Skeletal muscle satellite cell (primary cell): ENCODE data around the gene GJB3.
"Not testable (repeated sequence)": the region's sequence is repeated elsewhere in the genome, so short reads cannot be mapped to it uniquely, and the experiment has no call there.

ENCODE experiments used
- H3K27me3 ChIP-seq: 2 replicates; pipeline ENCODE4 v1.7.0; 2013; ENCODE audit warnings: low read length; ENCODE audit not compliant: control insufficient read depth, insufficient read depth
- H3K36me3 ChIP-seq: 2 replicates; pipeline ENCODE4 v1.7.0; 2013; ENCODE audit warnings: mild to moderate bottlenecking, control low read depth, low read length; ENCODE audit not compliant: insufficient read depth
- H3K4me1 ChIP-seq: 2 replicates; pipeline ENCODE4 v1.7.0; 2013; ENCODE audit warnings: low read length; ENCODE audit not compliant: control insufficient read depth, insufficient read depth
- H3K4me2 ChIP-seq: 2 replicates; pipeline ENCODE4 v1.7.0; 2013; ENCODE audit warnings: mild to moderate bottlenecking, low read length
- H3K4me3 ChIP-seq: 2 replicates; pipeline ENCODE4 v1.7.0; 2013; ENCODE audit warnings: low read length
- H3K9ac ChIP-seq: 2 replicates; pipeline ENCODE4 v1.7.0; 2013; ENCODE audit warnings: mild to moderate bottlenecking, low read depth, low read length, moderate library complexity
- H3K9me3 ChIP-seq: replicated peaks from 2 replicates; pipeline ENCODE4 v1.7.0; 2013; ENCODE audit warnings: mild to moderate bottlenecking, control low read depth, low read length

GJB3 gene

GRCh38 chr1:34810781-34811180 is 29.8 kb downstream of the GJB3 start:
- not testable (repeated sequence) for H3K4me3 ChIP-seq, H3K36me3 ChIP-seq, H3K9ac ChIP-seq, H3K27me3 ChIP-seq, H3K4me2 ChIP-seq, H3K9me3 ChIP-seq, H3K4me1 ChIP-seq

GRCh38 chr1:34816332-34816731 is 35.3 kb downstream of the GJB3 start:
- Histone ChIP-seq H3K4me1 (no peaks in the 10 kb centered on the region), H3K4me3 (no peak overlapping the region), H3K9ac (no peak overlapping the region), H3K9me3 (no peaks in the 10 kb centered on the region), H3K27me3 (no peaks in the 10 kb centered on the region), H3K4me2 (no peak overlapping the region), H3K36me3 (no peaks in the 10 kb centered on the region)

GRCh38 chr1:34816778-34817177 is 35.8 kb downstream of the GJB3 start:
- Histone ChIP-seq H3K4me1 (no peaks in the 10 kb centered on the region), H3K4me3 (no peak overlapping the region), H3K27me3 (no peaks in the 10 kb centered on the region), H3K9me3 (no peaks in the 10 kb centered on the region), H3K36me3 (no peaks in the 10 kb centered on the region), H3K9ac (no peak overlapping the region), H3K4me2 (no peak overlapping the region)

GRCh38 chr1:34818862-34819261 is 37.8 kb downstream of the GJB3 start:
- not testable (repeated sequence) for H3K36me3 ChIP-seq, H3K4me2 ChIP-seq, H3K4me3 ChIP-seq, H3K27me3 ChIP-seq, H3K9me3 ChIP-seq, H3K4me1 ChIP-seq, H3K9ac ChIP-seq

- Histone ChIP-seq H3K9me3 (no peaks in the 10 kb centered on the region), H3K4me3 (no peak overlapping the region), H3K36me3 (no peaks in the 10 kb centered on the region), H3K9ac (no peak overlapping the region), H3K4me2 (no peak overlapping the region), H3K27me3 (no peaks in the 10 kb centered on the region), H3K4me1 (no peaks in the 10 kb centered on the region)
Measured at GRCh38 chr1:34822202-34822601, 41.2 kb downstream of the GJB3 start.

GRCh38 chr1:34824817-34825454 is 43.9 kb downstream of the GJB3 start:
- H3K36me3 ChIP-seq, result no peaks in the 10 kb centered on the region
- H3K4me2 ChIP-seq, result no peak overlapping the region
- H3K9ac ChIP-seq, result no peak overlapping the region
- no peaks in the 10 kb centered on the region for H3K27me3 ChIP-seq
- H3K4me3 ChIP-seq, result no peak overlapping the region
- no peaks in the 10 kb centered on the region for H3K4me1 ChIP-seq
- no peaks in the 10 kb centered on the region for H3K9me3 ChIP-seq

GRCh38 chr1:34825455-34826091 is 44.6 kb downstream of the GJB3 start:
- Histone ChIP-seq H3K4me1 (no peaks in the 10 kb centered on the region), H3K27me3 (no peaks in the 10 kb centered on the region), H3K4me3 (no peak overlapping the region), H3K4me2 (no peak overlapping the region), H3K9ac (no peak overlapping the region), H3K9me3 (no peaks in the 10 kb centered on the region), H3K36me3 (no peaks in the 10 kb centered on the region)

- no peaks in the 10 kb centered on the region for H3K36me3 ChIP-seq
- no peaks in the 10 kb centered on the region for H3K9me3 ChIP-seq
- H3K9ac ChIP-seq, result no peak overlapping the region
- H3K4me1 ChIP-seq, result no peaks in the 10 kb centered on the region
- no peak overlapping the region for H3K4me2 ChIP-seq
- H3K4me3 ChIP-seq, result no peak overlapping the region
- H3K27me3 ChIP-seq, result no peaks in the 10 kb centered on the region
Measured at GRCh38 chr1:34827341-34827941, 46.4 kb downstream of the GJB3 start.

GRCh38 chr1:34828611-34829010 is 47.6 kb downstream of the GJB3 start:
- Histone ChIP-seq H3K9me3 (no peaks in the 10 kb centered on the region), H3K4me3 (no peak overlapping the region), H3K9ac (no peak overlapping the region), H3K36me3 (no peaks in the 10 kb centered on the region), H3K4me1 (no peaks in the 10 kb centered on the region), H3K27me3 (no peaks in the 10 kb centered on the region), H3K4me2 (no peak overlapping the region)

GRCh38 chr1:34829250-34829649 is 48.2 kb downstream of the GJB3 start:
- Histone ChIP-seq H3K36me3 (no peaks in the 10 kb centered on the region), H3K4me2 (no peak overlapping the region), H3K27me3 (no peaks in the 10 kb centered on the region), H3K4me1 (no peaks in the 10 kb centered on the region), H3K9ac (no peak overlapping the region), H3K4me3 (no peak overlapping the region), H3K9me3 (no peaks in the 10 kb centered on the region)

- H3K4me3 ChIP-seq, result no peak overlapping the region
Measured at GRCh38 chr1:34831721-34832246, 50.8 kb downstream of the GJB3 start.

GRCh38 chr1:34833711-34834110 is 52.7 kb downstream of the GJB3 start:
- Histone ChIP-seq H3K4me1 (no peaks in the 10 kb centered on the region), H3K9me3 (no peaks in the 10 kb centered on the region), H3K4me2 (no peak overlapping the region), H3K4me3 (no peak overlapping the region), H3K9ac (no peak overlapping the region), H3K36me3 (no peaks in the 10 kb centered on the region), H3K27me3 (no peaks in the 10 kb centered on the region)

More at GRCh38 chr1:34831721-34832246, 50.8 kb downstream of the GJB3 start:
- Histone ChIP-seq H3K4me2 (no peak overlapping the region), H3K9me3 (no peaks in the 10 kb centered on the region), H3K27me3 (no peaks in the 10 kb centered on the region), H3K9ac (no peak overlapping the region), H3K4me1 (no peaks in the 10 kb centered on the region), H3K36me3 (no peaks in the 10 kb centered on the region)
